H54 (cell line): ENCODE data around the gene FBP1.
"Not testable (repeated sequence)": the region's sequence is repeated elsewhere in the genome, so short reads cannot be mapped to it uniquely, and the experiment has no call there.

ENCODE experiments used
- DNase-seq: peaks from one replicate; pipeline ENCODE4 v3.0.0; 2011; ENCODE audit warnings: low spot score, mixed read lengths; ENCODE audit not compliant: insufficient read length
- FAIRE-seq: peaks from 3 replicates; lab custom pipeline; 2011; peaks lifted over from hg19 to GRCh38; lab: Jason Lieb, UNC
- POLR2A ChIP-seq: IDR thresholded peaks from 2 replicates; pipeline ENCODE4 v1.6.1; 2011; ENCODE audit warnings: low read depth, mild to moderate bottlenecking, low read length

FBP1 gene

GRCh38 chr9:94619026-94619425 is 20.3 kb downstream of the FBP1 start:
- no peak for DNase-seq
- no peak for FAIRE-seq
- no peak for TF ChIP-seq POLR2A

- no peak for FAIRE-seq
- no peak for DNase-seq
- no peak for TF ChIP-seq POLR2A
These were observed 26.3 kb downstream of the FBP1 start for GRCh38 chr9:94613003-94613402.

GRCh38 chr9:94612071-94612470 is 27.2 kb downstream of the FBP1 start:
- FAIRE-seq (no peak), DNase-seq (no peak)

GRCh38 chr9:94611638-94612068 is 27.7 kb downstream of the FBP1 start:
- no peak for FAIRE-seq
- DNase-seq = no peak
- no peak for TF ChIP-seq POLR2A

More at GRCh38 chr9:94612071-94612470, 27.2 kb downstream of the FBP1 start:
- TF ChIP-seq POLR2A = no peak

GRCh38 chr9:94610181-94610606 is 29.1 kb downstream of the FBP1 start:
- FAIRE-seq (no peak), DNase-seq (no peak)
- no peak for TF ChIP-seq POLR2A

- DNase-seq (no peak), FAIRE-seq (no peak)
- no peak for TF ChIP-seq POLR2A
These were observed 32.0 kb downstream of the FBP1 start for GRCh38 chr9:94607423-94607691.

GRCh38 chr9:94606646-94607422 is 32.5 kb downstream of the FBP1 start:
- no peak for TF ChIP-seq POLR2A
- no peak for FAIRE-seq
- DNase-seq = no peak

- DNase-seq (peak; percentile 99), FAIRE-seq (peak; percentile 95)
- no peak for TF ChIP-seq POLR2A
These were observed 35.8 kb downstream of the FBP1 start for GRCh38 chr9:94603259-94604160.

GRCh38 chr9:94602666-94603065 is 36.7 kb downstream of the FBP1 start:
- FAIRE-seq (no peak), DNase-seq (no peak)
- TF ChIP-seq POLR2A = no peak

- TF ChIP-seq POLR2A = no peak
- FAIRE-seq (no peak), DNase-seq (no peak)
These were observed 38.6 kb downstream of the FBP1 start for GRCh38 chr9:94600715-94601114.

GRCh38 chr9:94600258-94600657 is 39.1 kb downstream of the FBP1 start:
- DNase-seq = no peak
- no peak for FAIRE-seq
- TF ChIP-seq POLR2A = no peak

- TF ChIP-seq POLR2A = no peak
- FAIRE-seq (no peak), DNase-seq (no peak)
These were observed 40.2 kb downstream of the FBP1 start for GRCh38 chr9:94599102-94599501.

- DNase-seq (no peak), FAIRE-seq (no peak)
- no peak for TF ChIP-seq POLR2A
These were observed 45.6 kb downstream of the FBP1 start, which contains the start of gene FBP2 for GRCh38 chr9:94593459-94594345. FBP2 (minus strand) TSS chr9:94593824; CDS start chr9:94593726, 98 bp downstream.

GRCh38 chr9:94592683-94593082 is 46.6 kb downstream of the FBP1 start:
- not testable (repeated sequence) for FAIRE-seq

More at GRCh38 chr9:94592683-94593082, 46.6 kb downstream of the FBP1 start:
- not testable (repeated sequence) for DNase-seq
